ENCODE data around the gene CDC42BPB.

The CDC42BPB gene

GRCh38 chr14:102923201-102923924, 134.0 kb downstream of the CDC42BPB start:
- DNase-seq: no peak

DNA sequence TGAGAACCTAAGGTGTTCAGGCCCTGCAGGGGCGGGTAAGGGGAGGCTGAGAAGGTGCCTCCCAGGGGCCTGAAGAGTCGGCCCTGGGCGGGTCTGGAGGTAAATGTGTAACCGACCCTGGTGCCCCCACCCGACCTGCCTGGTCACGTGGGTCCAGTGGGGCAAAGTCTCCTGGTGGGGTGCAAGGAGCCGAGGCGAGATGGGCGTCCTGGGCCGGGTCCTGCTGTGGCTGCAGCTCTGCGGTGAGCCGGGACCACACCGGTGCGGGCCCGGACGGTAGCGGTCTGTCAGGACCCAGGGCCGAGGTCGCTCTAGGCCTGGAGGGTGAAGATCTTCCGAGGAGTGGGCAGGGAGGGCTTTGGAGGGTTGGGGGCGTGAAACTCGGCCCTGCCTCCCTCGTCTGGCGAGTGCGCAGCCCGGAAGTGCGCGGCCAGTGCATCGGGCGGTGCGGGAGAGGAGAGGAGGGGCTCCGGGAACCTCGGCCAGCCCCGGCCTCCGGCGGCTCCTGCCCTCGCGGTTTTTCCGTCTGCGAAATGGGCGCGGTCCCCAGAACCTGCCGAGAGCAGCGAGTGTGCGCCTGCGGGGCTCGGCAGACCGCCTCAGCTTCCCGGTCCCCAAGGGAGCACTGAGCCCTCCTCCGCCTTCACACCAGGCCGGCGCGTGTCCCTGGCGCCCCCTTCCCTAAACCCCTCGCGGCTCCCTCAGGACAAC, 134.7 kb downstream of the CDC42BPB start, which contains the start of gene AMN:
Gene AMN (plus strand): TSS at position 174 of the 711 bp plus-strand sequence. CDS start 26 bp downstream, at position 200.
- no peak for DNase-seq

- DNase-seq: no peak
Observed at GRCh38 chr14:102920998-102921304, 136.4 kb downstream of the CDC42BPB start.

DNA sequence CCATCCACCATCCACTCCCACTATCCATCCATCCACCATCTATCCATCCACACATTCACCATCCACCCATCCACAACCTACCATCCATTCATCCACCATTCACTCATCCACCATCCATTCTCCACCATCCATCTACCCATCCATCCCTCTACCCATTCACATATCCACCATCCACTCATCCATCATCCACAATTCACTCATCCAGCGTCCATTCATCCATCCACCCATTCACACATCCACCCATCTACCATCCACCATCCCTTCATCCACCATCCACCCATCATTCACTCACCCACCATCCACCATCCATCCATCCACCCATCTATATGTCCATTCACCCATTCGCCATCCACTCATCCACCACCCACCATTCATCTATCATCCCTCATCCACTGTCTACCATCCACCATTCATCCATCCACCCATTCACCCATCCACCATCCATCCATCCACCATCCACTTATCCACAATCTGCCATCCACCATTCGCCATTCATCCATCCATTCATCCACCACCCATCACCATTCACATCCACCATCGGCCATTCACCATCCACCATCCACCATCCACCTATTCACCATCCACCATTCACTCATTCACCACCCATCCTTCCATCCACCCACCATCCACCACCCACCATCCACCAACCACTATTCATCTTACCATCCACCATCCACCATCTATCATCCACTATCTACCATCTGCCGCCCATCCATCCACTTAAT, 136.9 kb downstream of the CDC42BPB start:
- no peak for DNase-seq

DNA sequence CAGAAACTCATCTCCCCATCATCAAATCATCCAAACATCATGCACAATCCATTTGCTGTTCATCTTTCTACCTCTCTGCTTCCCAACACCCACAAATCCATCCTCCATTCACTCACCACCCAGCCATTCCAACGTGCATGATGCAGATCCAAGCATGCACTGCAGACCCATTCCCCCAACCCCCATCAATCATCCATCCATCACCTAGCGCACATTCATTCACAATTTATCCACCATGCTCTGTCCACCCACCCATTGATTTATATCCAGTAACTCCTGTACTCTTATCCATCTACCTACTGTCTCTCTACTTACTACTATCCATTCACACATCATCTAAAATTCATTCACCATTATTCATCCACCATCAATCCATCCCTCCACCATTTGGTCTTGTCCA, 138.9 kb downstream of the CDC42BPB start:
- DNase-seq: no peak

GRCh38 chr14:102917469-102918211, 139.7 kb downstream of the CDC42BPB start:
- peak; percentile 22 for DNase-seq

- no peak for DNase-seq
Observed at GRCh38 chr14:102917056-102917385, 140.3 kb downstream of the CDC42BPB start.

- no peak for DNase-seq
Observed at GRCh38 chr14:102916347-102917055, 140.8 kb downstream of the CDC42BPB start.

- no peak for DNase-seq
Observed at GRCh38 chr14:102915292-102916110, 141.8 kb downstream of the CDC42BPB start.

- DNase-seq: no peak
Observed at GRCh38 chr14:102914474-102915291, 142.7 kb downstream of the CDC42BPB start.

DNA sequence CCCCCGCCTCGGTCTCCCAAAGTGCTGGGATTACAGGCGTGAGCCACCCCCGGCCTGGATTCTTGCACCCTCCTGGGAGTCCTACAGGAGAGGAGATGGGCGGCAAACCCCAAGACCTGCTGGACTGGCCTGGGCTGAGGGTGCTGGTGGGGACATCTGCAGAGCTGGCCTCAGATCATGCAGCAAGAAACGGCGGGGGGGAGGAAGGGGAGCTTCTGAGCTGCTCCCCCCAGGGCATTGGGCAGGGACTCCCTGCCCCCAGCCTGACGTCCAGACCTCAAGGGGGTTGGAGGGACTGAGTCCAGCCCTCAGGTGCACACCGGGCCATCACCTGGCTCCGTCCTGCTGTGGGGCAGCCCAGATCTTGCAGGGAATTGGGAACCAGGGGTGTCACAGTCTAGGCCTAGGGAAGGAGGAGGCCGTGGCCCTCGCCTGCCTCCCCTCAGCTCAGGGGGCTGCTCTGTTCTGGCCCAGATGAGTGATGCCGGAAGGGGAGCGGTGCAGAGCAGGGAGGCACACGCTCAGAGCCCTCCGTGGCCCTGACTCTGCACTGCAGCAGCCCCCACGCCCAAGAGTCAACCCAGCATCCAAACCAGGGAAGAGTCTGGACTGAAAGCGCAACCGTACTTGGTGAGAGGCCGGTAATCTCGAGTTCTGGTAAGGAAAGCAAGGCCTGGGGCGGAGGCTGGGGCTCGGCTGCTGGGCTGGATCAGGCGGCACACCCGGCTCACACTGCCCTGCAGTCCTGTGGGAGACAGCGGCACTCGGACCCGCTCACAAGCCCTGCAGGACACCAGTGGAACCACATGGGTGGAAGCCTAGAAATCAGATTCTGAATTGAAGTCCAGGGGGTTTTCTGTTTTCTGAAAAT, 143.8 kb downstream of the CDC42BPB start:
- DNase-seq: no peak

GRCh38 chr14:102911991-102912761, 145.2 kb downstream of the CDC42BPB start:
- DNase-seq: no peak

GRCh38 chr14:102911541-102911951, 145.8 kb downstream of the CDC42BPB start:
- DNase-seq: no peak

DNA sequence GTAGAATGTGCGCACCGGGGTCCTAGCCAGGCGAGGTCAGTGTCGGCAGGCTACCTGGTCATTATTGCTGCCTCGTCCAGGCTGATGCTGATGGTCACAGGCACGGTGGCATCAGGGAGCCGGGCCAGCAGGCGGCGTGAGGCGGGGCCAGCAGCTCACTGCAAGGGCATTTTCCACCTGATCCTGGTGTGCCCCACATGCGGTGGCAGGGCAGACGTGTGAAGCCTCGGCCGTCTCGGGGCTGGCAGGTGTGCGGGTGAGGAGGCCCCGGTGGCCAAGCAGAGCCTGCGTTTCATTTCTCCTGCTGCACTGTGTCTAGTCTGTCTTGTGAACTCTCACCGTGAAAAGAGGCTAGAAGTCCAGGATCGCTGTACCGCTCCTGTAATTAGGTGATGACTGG, 146.9 kb downstream of the CDC42BPB start:
- DNase-seq: no peak

- DNase-seq: no peak
Observed at GRCh38 chr14:102909911-102910310, 147.4 kb downstream of the CDC42BPB start.

DNA sequence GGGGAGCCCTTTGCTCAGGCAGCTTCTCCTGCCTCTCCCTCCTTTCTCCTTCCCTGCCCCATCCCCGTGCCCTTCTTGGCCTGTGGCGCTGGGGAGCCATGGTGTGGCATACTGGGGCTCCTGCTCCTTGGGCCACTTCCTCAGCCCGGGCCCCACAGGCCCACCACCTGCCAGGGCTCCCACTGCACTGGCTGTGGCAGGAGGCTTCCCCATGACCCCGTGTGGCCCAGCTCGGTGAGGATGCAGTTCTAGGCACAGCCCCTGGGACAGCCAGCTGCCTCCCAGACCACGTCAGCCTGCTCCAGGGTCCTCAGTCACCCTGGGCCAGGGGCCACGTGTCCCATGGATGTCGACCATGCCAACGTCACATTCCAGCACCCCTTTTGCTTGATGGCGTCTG, 147.9 kb downstream of the CDC42BPB start:
- no peak for DNase-seq

- DNase-seq: no peak
Observed at GRCh38 chr14:102908766-102909455, 148.4 kb downstream of the CDC42BPB start.
